K562 treated with DMSO at 1 percent for 24 hours (cell line): Measurements from ENCODE around the gene SCN3A. TPM values are rescaled to one million over a fixed set of nuclear protein-coding genes. Genes with fewer than 3 reads are reported as not detected.

ENCODE experiments used
- total RNA-seq: library from RNA; unstranded; fragments of 300-600 nt; gene quantifications from 2 replicates; pipeline ENCODE4 v1.2.3, GENCODE V29; 2022; ENCODE audit warnings: low read depth; ENCODE audit not compliant: insufficient read depth

The SCN3A gene
- total RNA-seq = not detected in 2 replicates

GRCh38 chr2:165203689-165204559 is at the start of gene SCN3A:
TSS of gene SCN3A (minus strand) at chr2:165204050. CDS start at chr2:165176394, 27,656 bp downstream.

GRCh38 chr2:165239230-165239629 is 35.4 kb upstream of the SCN3A start, which contains the start of gene SCN2A:
TSS of gene SCN2A (plus strand) at chr2:165239414. CDS start at chr2:165295824, 56,410 bp downstream.

Other genes starting within 250 kb of the SCN3A start
- not detected in 2 replicates for gene SLC38A11, start 248.5 kb downstream of the SCN3A start, total RNA-seq
- 0.25 and 0.29 TPM in 2 replicates for gene SCN2A, start 35.4 kb upstream of the SCN3A start, total RNA-seq